HG03045 (cell line): ENCODE results near the gene SRSF1.
"Not testable (repeated sequence)": the region's sequence is repeated elsewhere in the genome, so short reads cannot be mapped to it uniquely, and the experiment has no call there.

Experiments used
- ATAC-seq: cut with Tn5 transposase; IDR thresholded peaks from one replicate; pipeline ENCODE4 v1.9.1; 2021; ENCODE audit warnings: mild to moderate bottlenecking, moderate library complexity; ENCODE audit not compliant: unreplicated experiment

SRSF1 gene

DNA sequence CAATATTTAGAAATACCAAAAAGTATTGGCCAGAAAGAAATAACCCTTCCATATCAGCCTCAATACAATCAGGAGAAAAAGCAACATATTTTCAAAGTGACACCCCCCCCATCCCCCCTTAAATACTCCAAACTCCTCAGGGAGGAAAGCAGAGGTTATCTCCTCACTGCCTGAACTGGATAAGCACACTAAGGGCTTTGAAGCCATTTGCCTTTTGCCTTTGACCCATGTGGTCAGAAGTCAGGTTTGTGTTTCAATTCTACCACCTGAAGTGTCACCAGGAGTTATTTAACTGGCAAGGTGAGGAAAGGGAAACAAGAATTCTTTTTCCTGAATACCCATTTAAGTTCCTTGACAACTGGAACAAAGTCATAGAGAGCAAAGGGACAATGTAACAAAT is 15.5 kb downstream of the SRSF1 start:
- no peak for ATAC-seq

DNA sequence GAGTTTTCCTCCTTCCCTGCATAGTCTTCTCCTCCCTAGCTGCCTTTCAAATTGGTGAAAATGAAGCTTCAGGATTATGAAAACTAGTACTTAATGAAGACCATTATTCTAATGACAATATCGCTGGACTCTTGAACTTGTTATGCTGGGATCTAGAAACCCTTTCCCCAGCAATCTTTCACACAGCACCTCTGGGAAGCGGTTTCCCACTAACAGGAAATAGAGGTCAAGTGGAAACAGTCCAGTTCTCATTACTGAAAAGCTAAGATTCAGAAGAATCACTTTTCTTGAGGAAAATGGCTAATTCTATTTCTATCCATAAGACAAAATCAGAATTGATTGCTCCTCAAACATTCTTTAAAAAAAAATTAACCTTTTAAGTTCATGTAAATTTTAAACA is 17.0 kb downstream of the SRSF1 start:
- no peak for ATAC-seq

GRCh38 chr17:57988301-57989250 is 18.5 kb downstream of the SRSF1 start:
- ATAC-seq, result peak; percentile 73

GRCh38 chr17:57987581-57988300 is 19.3 kb downstream of the SRSF1 start, which contains the start of gene VEZF1:
Gene VEZF1 (minus strand): TSS chr17:57988254. CDS start chr17:57988111, 143 bp downstream.
- peak; percentile 56 for ATAC-seq

DNA sequence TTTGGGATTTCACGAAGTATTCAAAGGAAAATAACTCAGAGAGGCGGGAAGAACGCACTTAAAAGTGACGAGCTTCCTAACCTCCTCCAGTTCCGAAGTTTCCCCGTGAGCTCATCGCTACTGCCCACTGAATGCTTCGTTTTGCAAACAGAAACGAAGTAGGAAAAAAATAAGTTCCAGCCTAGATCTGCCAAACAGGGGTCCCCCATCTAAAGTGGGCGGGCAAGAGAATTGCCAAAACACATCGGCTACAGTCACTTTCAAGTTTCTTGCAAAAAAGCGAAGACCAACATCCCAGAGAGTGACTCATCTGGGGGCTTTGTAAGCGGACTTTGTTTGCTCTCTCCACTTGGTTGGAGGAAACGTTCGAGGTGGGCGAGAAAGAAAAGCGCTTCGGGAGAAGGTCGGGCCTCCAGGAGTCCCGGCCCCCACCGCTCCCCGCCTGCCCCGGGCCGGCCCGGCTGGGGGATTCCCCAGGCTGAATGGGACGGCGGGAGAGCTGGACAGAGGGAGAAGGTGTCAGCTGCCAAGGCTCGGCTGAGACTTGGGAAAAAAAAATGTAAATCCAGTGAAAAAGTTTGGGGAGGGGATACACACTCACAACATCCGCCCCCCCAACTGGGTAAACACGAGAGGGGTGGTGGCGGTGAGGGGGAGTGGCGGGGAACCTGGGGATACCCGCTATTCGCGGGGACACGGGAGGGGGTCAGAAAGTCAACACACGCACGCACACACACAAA is 20.0 kb downstream of the SRSF1 start:
- peak; percentile 9 for ATAC-seq

DNA sequence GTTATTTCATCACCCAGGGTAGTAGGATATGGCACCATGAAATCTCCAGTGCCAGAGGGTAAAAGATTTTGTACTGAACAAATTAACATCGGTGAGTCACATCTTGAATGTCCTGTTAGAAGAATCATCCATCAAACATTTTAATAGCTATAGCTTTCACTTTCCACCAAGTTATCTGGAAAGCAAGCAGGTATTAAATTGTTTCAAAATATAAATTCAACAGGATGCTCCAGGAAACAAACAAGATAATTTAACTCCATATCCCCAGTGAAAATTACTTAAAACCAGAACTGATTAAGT is 21.4 kb downstream of the SRSF1 start:
- no peak for ATAC-seq

- no peak for ATAC-seq
These were observed 21.9 kb downstream of the SRSF1 start for GRCh38 chr17:57984936-57985674.

DNA sequence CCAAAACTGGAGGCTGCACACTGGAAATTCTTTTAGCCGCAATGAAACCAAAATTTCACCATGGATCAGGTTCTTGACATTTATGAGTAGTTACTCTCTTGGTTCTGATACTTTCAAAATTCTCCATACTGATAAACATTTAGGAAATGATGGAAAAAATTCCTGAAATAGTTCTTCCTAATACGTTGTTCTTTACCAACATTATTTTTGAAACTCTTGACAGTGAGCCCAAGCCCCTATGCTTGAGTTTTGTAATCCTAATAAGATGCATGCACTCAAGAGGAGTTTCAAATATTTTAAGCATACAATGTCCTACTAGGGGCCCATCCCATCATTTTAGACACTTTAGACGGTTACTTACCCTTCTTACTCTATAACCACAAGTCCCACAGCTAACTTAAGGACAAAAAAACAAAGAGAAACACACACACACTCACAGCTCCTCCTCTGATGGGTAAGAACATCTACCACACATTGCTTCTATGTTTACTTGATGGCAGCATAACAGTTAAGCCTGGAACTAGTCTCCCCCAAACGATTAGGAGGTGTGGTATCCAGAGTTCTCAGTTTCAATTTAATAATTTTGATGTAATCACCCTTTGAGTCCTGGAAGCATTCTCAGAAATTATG is 22.7 kb downstream of the SRSF1 start:
- no peak for ATAC-seq

DNA sequence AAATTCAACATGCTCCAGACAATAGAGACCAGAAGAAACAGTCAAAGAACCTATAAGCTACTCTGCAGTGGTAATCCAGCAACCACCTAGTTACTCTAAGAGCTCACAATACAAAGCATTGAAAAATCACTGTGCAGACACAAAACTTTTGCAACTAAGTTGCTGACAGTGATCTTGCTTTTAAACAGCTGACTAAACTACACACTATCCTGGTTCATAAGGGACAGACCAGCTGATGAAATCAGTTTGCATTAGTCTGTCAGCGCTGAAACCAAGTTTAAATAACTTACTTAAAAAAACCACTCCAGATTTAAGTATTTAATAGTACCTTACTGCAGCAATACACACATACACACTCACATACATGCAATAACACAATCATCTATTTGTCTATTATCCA is 23.6 kb downstream of the SRSF1 start:
- no peak for ATAC-seq

GRCh38 chr17:57982452-57983170 is 24.4 kb downstream of the SRSF1 start:
- no peak for ATAC-seq

GRCh38 chr17:57980522-57980921 is 26.5 kb downstream of the SRSF1 start:
- ATAC-seq, result no peak

DNA sequence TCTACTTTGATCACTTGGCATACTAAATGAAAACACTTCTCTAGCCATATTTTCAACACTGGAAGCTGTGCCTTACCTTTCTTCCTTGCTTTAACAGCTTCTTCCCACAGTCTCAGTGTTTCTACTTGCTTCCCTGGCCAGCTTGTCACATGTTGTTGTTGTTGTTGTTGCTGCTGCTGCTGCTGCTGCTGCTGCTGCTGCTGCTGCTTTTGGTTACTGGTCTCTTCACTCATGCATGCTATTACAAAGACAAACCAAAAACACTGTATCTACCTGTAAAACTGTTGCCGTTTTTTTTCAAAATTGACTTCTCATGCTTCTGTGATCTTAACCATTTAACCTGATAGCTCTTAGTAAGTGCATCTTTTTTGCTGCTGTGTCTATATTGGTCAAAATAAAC is 28.0 kb downstream of the SRSF1 start:
- ATAC-seq, result no peak

DNA sequence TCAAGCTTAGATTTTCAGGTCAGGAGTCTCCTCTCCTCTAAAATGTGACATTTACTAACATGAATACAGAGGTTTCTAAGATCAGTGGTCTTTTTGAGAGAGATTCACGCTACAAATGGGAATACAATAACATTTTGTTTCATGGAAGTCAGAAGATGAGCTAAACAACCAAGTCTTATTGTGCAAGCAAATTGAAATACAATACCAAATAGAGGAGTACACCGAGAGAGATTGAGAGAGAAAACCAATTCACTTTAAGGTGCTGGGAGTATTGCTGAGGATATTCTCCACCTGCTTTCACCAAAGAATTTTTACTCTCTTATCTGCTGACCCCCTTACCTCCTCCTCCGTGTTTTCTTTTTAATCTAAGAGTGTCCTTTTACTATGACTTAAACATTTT is 30.5 kb downstream of the SRSF1 start:
- no peak for ATAC-seq

DNA sequence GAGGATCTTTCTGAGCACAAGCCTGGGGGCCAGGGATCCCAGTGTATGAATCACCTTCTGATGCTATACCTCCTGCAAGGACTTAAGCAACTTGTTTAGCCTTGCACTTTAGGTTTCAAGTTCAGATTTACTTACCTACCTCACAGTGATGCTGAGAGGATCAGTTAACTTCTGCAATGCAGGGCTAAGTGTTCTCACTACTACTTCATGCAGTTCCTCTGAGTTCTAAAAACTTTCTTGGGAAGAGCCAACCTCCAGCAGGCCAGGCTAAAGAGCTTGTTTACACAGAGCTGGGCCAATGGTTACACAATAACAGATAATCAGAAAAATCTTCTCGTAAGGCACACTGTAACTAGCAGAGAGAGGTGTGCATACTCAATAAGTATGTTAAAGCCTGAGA is 32.0 kb downstream of the SRSF1 start:
- ATAC-seq, result no peak

- ATAC-seq, result not testable (repeated sequence)
These were observed 32.8 kb downstream of the SRSF1 start for GRCh38 chr17:57974053-57974824.

DNA sequence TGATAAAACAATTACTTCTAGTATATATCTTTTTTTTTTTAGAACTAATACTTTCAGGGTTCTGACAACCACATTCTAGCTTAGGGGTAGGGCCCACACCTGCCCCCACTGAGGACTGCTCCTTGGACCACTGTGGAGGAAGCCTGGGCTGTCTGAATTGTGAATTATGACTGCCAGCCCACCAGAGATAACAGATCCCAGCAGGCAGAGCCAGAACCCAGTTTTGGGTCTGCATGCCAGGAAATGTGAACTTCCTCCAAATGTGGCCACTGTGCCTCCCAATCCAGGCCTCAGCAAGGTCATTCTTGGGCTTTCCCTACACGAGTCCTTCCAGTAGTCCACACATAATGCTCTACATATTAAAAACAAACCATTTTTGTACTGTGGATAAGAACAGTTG is 34.9 kb downstream of the SRSF1 start:
- no peak for ATAC-seq

- ATAC-seq, result no peak
These were observed 35.5 kb downstream of the SRSF1 start for GRCh38 chr17:57971572-57971971.

- no peak for ATAC-seq
These were observed 36.3 kb downstream of the SRSF1 start for GRCh38 chr17:57970710-57971109.

GRCh38 chr17:57968456-57968855 is 38.6 kb downstream of the SRSF1 start:
- ATAC-seq, result no peak
